Aorta (tissue), 5 donors: ENCODE results near the gene FCHSD2. TPM values are rescaled to one million over a fixed set of nuclear protein-coding genes. Genes with fewer than 3 reads are reported as not detected.

ENCODE experiments used
- ATAC-seq: fragments of 200-7000 bp; cut with Tn5 transposase; one replicate; pipeline ENCODE4 v1.9.1; 2022; ENCODE audit warnings: moderate library complexity; ENCODE audit not compliant: low FRiP score
- DNase-seq, 2 donors: peaks; one replicate each; pipeline ENCODE4 v3.0.0-alpha.2; 2020
- H3K27ac ChIP-seq, 2 donors: one replicate each; pipeline ENCODE4 v1.5.1; 2013; ENCODE audit warnings: low read length in 2 of 2, mild to moderate bottlenecking in 2 of 2, moderate library complexity in 2 of 2, control low read depth in 1 of 2, inconsistent platforms in 1 of 2, low read depth in 1 of 2
- H3K27me3 ChIP-seq, 2 donors: one replicate each; pipeline ENCODE4 v1.6.1; 2013; ENCODE audit warnings: control low read depth in 1 of 2, low read length in 1 of 2, mild to moderate bottlenecking in 1 of 2, moderate library complexity in 1 of 2; ENCODE audit not compliant: insufficient read depth in 2 of 2, control insufficient read depth in 1 of 2
- H3K36me3 ChIP-seq, 2 donors: one replicate each; pipeline ENCODE4 v1.6.1; 2013; ENCODE audit warnings: control low read depth in 1 of 2, low read length in 1 of 2, mild to moderate bottlenecking in 1 of 2; ENCODE audit not compliant: insufficient read depth in 2 of 2, control insufficient read depth in 1 of 2
- H3K4me1 ChIP-seq, 2 donors: one replicate each; pipeline ENCODE4 v1.6.1; 2013; ENCODE audit warnings: low read length in 2 of 2, control low read depth in 1 of 2, mild to moderate bottlenecking in 1 of 2, moderate library complexity in 1 of 2; ENCODE audit not compliant: insufficient read depth in 2 of 2, control insufficient read depth in 1 of 2
- H3K4me3 ChIP-seq, 2 donors: one replicate each; pipeline ENCODE4 v1.5.1; 2013; ENCODE audit warnings: low read length in 2 of 2, control low read depth in 1 of 2, mild to moderate bottlenecking in 1 of 2
- H3K9me3 ChIP-seq: one replicate; pipeline ENCODE4 v1.6.1; 2013; ENCODE audit warnings: mild to moderate bottlenecking, low read length; ENCODE audit not compliant: control insufficient read depth
- WGBS, 2 donors: extraction: QIAGEN DNeasy Blood & Tissue Kit; methylation state at CpG; one replicate each; pipeline ENCODE4 v1.1.7; 2013; 5-methylcytosine and 5-hydroxymethylcytosine counted together
- intact Hi-C, 2 donors: fragments of 100-400 bp; cut with DNase I; formaldehyde crosslinking; loops; one replicate each; pipeline versions ENCODE4 v1.14.2 to v1.15.0; 2022
- polyA plus RNA-seq, 2 donors: library from polyadenylated mRNA; stranded (reverse); fragments of 200-250 nt; gene quantifications; one replicate each; pipeline ENCODE4 v1.2.3, GENCODE V29; 2013
- total RNA-seq, 2 donors: library from RNA; stranded (reverse); fragmentation: NEBNext Ultra II Directional; extraction: Animal tissue kit (Norgen Biotek cat#: 25700); gene quantifications; one replicate each; pipeline ENCODE4 v1.2.1, GENCODE V29; 2021
- donor health status: healthy with polysubstance abuse.
- donor health status: Bipolar disorder and iron deficiency.
- donor health status: DM: no; HTN: no; CAD: no.
- donor health status: DM: no; HTN: no; CAD: no.
- donor health status: DM: yes; HTN: yes; CAD: no.

Gene FCHSD2
- total and polyA plus RNA-seq, 4 donors: 34.4 to 107 (median 62.2) TPM

- no peaks in the 10 kb centered on the region for H3K9me3 ChIP-seq
- H3K4me1 ChIP-seq: no peaks in the 10 kb centered on the region
- ATAC-seq (no peak), DNase-seq (peak in 1 of 2 donors; percentile 57)
- H3K4me3 ChIP-seq: no peak overlapping the region
- WGBS, 2 donors: 72 to 75% methylated on average over 11 of the region's 11 CpGs
- H3K36me3 ChIP-seq: no peaks in the 10 kb centered on the region
- no peak overlapping the region for H3K27ac ChIP-seq
- H3K27me3 ChIP-seq: no peaks in the 10 kb centered on the region
- intact Hi-C loops: no loop called here
These were observed 26.9 kb upstream of the FCHSD2 start for GRCh38 chr11:73168925-73169579.

- Histone ChIP-seq H3K4me1 (peaks cover 0 to 2% of the 10 kb centered on the region in 2 donors), H3K4me3 (no peak overlapping the region), H3K27me3 (no peaks in the 10 kb centered on the region), H3K36me3 (no peaks in the 10 kb centered on the region), H3K9me3 (no peaks in the 10 kb centered on the region), H3K27ac (no peak overlapping the region)
- intact Hi-C loops: no loop called here
- peak in 1 of 2 donors; percentile 42 for DNase-seq
- 71 to 73% methylated on average over 3 of the region's 3 CpGs for WGBS, 2 donors
- no peak for ATAC-seq
These were observed 25.3 kb upstream of the FCHSD2 start for GRCh38 chr11:73167363-73167954.

DNA sequence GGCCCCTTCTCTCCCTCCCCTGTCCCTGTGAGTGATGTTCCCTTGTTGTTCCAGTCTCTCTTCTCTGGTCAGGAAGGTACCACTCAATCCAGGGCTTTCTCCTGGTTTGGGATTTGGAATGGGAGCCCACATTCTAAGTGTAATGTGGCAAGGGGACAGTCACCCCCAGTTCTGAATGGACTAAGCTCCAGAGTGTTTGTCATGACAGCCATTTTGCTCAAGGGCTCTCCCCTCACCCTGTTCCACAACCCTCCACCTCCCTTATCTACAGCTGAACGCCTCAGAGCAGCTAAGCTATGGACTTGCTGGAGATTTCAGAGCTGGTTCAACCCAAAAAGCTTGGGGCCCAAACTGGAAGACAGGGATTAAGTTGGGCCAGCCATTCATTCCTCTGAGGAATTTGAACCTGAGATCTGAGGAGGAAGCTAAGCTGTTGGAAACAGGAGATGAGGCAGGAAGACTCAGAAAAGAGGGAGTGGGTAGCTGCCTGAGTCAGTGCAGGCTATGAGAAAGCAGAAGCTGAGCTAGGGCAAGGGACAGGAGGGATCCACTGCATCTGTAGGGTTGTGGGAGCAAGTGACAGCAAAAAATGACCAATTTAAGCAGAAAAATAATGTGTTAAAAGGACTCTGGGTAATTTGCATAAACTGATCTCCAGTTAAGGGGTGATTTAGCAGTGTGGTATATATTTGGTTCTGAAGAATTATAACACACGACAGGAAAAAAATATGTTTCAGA, 22.9 kb upstream of the FCHSD2 start:
- ATAC-seq (no peak), DNase-seq (peak in 1 of 2 donors; percentile 2)
- Histone ChIP-seq H3K4me1 (peaks cover 0 to 2% of the 10 kb centered on the region in 2 donors), H3K36me3 (no peaks in the 10 kb centered on the region), H3K27ac (no peak overlapping the region), H3K9me3 (no peaks in the 10 kb centered on the region), H3K27me3 (no peaks in the 10 kb centered on the region), H3K4me3 (no peak overlapping the region)
- intact Hi-C loops: no loop called here
- 96% methylated on average over 2 of the region's 2 CpGs for WGBS, 2 donors

DNA sequence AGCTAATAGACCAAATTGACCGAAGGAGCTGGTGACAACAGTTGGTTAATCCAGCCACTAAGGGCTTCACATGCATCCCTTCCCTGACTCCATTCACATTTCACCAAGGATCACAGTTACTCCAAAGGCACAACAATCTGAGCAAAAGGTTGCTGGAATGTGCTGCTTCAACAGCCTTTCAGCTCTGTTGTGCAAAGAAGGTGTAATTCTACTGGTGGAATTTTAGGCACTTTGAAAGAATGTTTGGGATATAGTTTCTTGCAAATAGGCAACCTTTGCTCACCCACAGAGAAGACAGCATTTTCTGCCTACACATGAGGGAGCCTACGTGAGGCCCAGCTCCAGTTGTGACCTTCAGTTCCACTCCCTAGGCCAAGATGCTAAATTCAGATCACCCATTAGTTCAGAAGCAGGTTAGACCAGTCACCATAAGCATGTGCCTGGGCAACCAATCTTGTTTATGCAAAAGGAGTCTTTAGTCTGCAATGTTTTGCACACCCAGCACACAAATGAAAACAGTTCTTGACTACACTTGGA, 21.6 kb upstream of the FCHSD2 start:
- Histone ChIP-seq H3K27ac (no peak overlapping the region), H3K9me3 (no peaks in the 10 kb centered on the region), H3K4me3 (no peak overlapping the region), H3K27me3 (no peaks in the 10 kb centered on the region), H3K4me1 (peaks cover 0 to 2% of the 10 kb centered on the region in 2 donors), H3K36me3 (no peaks in the 10 kb centered on the region)
- no peak for ATAC-seq
- DNase-seq: peak in 1 of 2 donors; percentile 3
- 89 to 96% methylated on average over 2 of the region's 2 CpGs for WGBS, 2 donors
- intact Hi-C loops: no loop called here

GRCh38 chr11:73162196-73162740, 20.1 kb upstream of the FCHSD2 start:
- no peak for ATAC-seq
- intact Hi-C loops: no loop called here
- 90 to 93% methylated on average over 10 of the region's 10 CpGs for WGBS, 2 donors
- Histone ChIP-seq H3K27me3 (no peaks in the 10 kb centered on the region), H3K9me3 (no peaks in the 10 kb centered on the region), H3K36me3 (no peaks in the 10 kb centered on the region), H3K27ac (no peak overlapping the region), H3K4me1 (peaks cover 0 to 4% of the 10 kb centered on the region in 2 donors), H3K4me3 (no peak overlapping the region)
- DNase-seq: peak in 1 of 2 donors; percentile 12

- Histone ChIP-seq H3K27ac (no peak overlapping the region), H3K4me3 (no peak overlapping the region), H3K9me3 (no peaks in the 10 kb centered on the region), H3K27me3 (no peaks in the 10 kb centered on the region), H3K4me1 (peaks cover 0 to 8% of the 10 kb centered on the region in 2 donors), H3K36me3 (no peaks in the 10 kb centered on the region)
- WGBS, 2 donors: 87 to 91% methylated on average over 10 of the region's 10 CpGs
- ATAC-seq: no peak
- DNase-seq: peak in 1 of 2 donors; percentile 14
- intact Hi-C loops: no loop called here
These were observed 18.1 kb upstream of the FCHSD2 start for GRCh38 chr11:73160005-73160760.

DNA sequence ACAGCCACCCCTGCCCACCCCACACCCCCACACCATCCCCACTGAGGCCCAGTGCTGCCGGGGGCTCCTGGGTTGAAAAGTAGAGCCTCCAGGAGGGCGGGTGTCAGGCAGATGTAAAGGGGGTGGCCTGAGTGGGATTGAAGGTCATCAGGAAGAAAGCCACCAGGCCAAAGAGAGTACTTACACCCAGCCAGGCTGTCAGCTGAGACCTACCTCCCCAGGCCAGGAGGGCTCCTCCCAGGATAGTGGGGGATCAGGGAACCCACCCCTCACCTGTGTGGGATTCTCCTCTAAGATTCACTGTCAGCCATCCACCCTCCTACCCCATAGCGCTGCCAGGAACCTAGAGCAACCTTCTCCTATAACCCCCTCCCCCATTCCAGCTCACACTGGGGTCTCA, 17.2 kb upstream of the FCHSD2 start:
- DNase-seq (peak in 1 of 2 donors; percentile 45), ATAC-seq (no peak)
- no peak overlapping the region for H3K4me3 ChIP-seq
- no peak overlapping the region for H3K27ac ChIP-seq
- 97 to 100% methylated on average over 3 of the region's 3 CpGs for WGBS, 2 donors
- no peaks in the 10 kb centered on the region for H3K27me3 ChIP-seq
- H3K9me3 ChIP-seq: no peaks in the 10 kb centered on the region
- no peaks in the 10 kb centered on the region for H3K36me3 ChIP-seq
- peaks cover 0 to 8% of the 10 kb centered on the region in 2 donors for H3K4me1 ChIP-seq
- intact Hi-C loops: no loop called here
